IPS-11a (cell line): ENCODE results near the gene FOXM1.

Source experiments
- H3K4me3 ChIP-seq: one replicate; pipeline ENCODE4 v1.5.1; 2013; ENCODE audit warnings: low read depth, low read length, control low read depth

The FOXM1 gene

GRCh38 chr12:2877047-2877952 lies at the start of gene FOXM1, which contains the start of gene RHNO1:
Gene FOXM1 (minus strand): TSS chr12:2877174. CDS start chr12:2874478, 2,696 bp downstream.
Gene RHNO1 (plus strand): TSS chr12:2877223. CDS start chr12:2885367, 8,144 bp downstream.
- H3K4me3 ChIP-seq = peak within 1 kb of the TSS; percentile 99

- no peak overlapping the region for H3K4me3 ChIP-seq
These were observed 48.5 kb upstream of the FOXM1 start for GRCh38 chr12:2925322-2925995.

GRCh38 chr12:2924019-2924418 lies 47.0 kb upstream of the FOXM1 start:
- H3K4me3 ChIP-seq = no peak overlapping the region

GRCh38 chr12:2923057-2923456 lies 46.1 kb upstream of the FOXM1 start:
- no peak overlapping the region for H3K4me3 ChIP-seq

GRCh38 chr12:2922329-2922728 lies 45.4 kb upstream of the FOXM1 start:
- H3K4me3 ChIP-seq = no peak overlapping the region

- no peak overlapping the region for H3K4me3 ChIP-seq
These were observed 42.3 kb upstream of the FOXM1 start for GRCh38 chr12:2919249-2919648.

- no peak overlapping the region for H3K4me3 ChIP-seq
These were observed 35.2 kb upstream of the FOXM1 start for GRCh38 chr12:2912216-2912575.

- H3K4me3 ChIP-seq = no peak overlapping the region
These were observed 27.3 kb upstream of the FOXM1 start for GRCh38 chr12:2904260-2904659.

- no peak overlapping the region for H3K4me3 ChIP-seq
These were observed 25.4 kb upstream of the FOXM1 start for GRCh38 chr12:2902272-2902880.

- H3K4me3 ChIP-seq = no peak overlapping the region
These were observed 23.7 kb upstream of the FOXM1 start for GRCh38 chr12:2900642-2901041.

GRCh38 chr12:2897418-2897817 lies 20.4 kb upstream of the FOXM1 start:
- no peak overlapping the region for H3K4me3 ChIP-seq

- H3K4me3 ChIP-seq = no peak overlapping the region
These were observed 18.5 kb upstream of the FOXM1 start for GRCh38 chr12:2895511-2895910.

GRCh38 chr12:2895051-2895451 lies 18.1 kb upstream of the FOXM1 start:
- no peak overlapping the region for H3K4me3 ChIP-seq

- H3K4me3 ChIP-seq = peak overlapping the region; percentile 0
These were observed 16.0 kb upstream of the FOXM1 start for GRCh38 chr12:2893007-2893406.

- H3K4me3 ChIP-seq = no peak overlapping the region
These were observed 15.3 kb upstream of the FOXM1 start for GRCh38 chr12:2892246-2892645.

GRCh38 chr12:2891240-2892053 lies 14.5 kb upstream of the FOXM1 start:
- peak overlapping the region; percentile 80 for H3K4me3 ChIP-seq

GRCh38 chr12:2890388-2891239 lies 13.6 kb upstream of the FOXM1 start, which contains the start of gene TULP3:
Gene TULP3 (plus strand): TSS chr12:2890891. CDS start chr12:2890948, 57 bp downstream.
- H3K4me3 ChIP-seq = peak within 1 kb of the TSS; percentile 80

- peak overlapping the region; percentile 80 for H3K4me3 ChIP-seq
These were observed 13.0 kb upstream of the FOXM1 start for GRCh38 chr12:2890001-2890387.

- H3K4me3 ChIP-seq = no peak overlapping the region
These were observed 9.9 kb upstream of the FOXM1 start for GRCh38 chr12:2886768-2887450.
